Skin epidermis (tissue), 12 donors: ENCODE measurements around the gene PKNOX1.
A peak's percentile ranks its signal among the peaks of the same experiment; 100 is the strongest.
"Not testable (repeated sequence)": the region's sequence is repeated elsewhere in the genome, so short reads cannot be mapped to it uniquely, and the experiment has no call there.

Experiments
- H3K27ac ChIP-seq, 21 experiments: fragments of 200-600 bp; sonication (generic) in 11 of 21; one replicate each; pipeline ENCODE4 v1.5.0; 2020; ENCODE audit warnings: mild to moderate bottlenecking in 3 of 21, inconsistent platforms in 2 of 21, moderate library complexity in 2 of 21
- H3K4me3 ChIP-seq, 7 experiments: fragments of 200-600 bp; sonication (generic) in 2 of 7; one replicate each; pipeline ENCODE4 v1.5.0; 2020; ENCODE audit warnings: inconsistent platforms in 2 of 7, mild to moderate bottlenecking in 2 of 7, moderate library complexity in 1 of 7

The PKNOX1 gene

DNA sequence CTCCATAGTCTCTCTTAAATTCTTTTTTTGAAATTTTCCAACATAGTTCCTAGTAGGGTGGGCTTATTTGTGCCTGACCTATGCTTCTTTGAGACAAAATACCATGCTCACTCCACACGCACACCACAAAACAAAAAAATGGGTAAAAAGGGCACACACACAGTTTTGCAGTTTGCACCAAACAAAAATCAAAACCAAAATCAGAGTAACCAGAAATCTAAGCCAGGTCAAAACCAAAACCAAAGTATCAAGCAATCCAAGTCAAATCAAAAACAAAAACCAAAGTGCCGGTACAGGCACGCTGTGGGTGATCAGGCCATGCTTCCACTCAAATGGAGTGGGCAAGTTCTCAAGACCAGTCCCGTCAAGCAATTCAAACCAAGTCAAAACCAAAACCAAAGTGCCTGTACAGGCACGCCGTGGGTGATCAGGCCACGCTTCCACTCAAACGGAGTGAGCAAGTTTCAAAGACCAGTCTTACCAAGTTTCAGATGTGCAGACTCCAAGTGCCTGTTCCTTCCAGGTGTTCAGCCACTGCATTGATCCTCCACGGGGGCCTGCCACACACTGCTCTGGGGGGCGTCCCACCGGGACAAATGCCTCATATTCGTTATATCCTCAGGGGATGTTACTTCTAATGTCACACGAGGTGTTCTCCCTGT is 25.1 kb upstream of the PKNOX1 start:
- H3K4me3 ChIP-seq: not testable (repeated sequence)
- peak overlapping the region in 8 of 21 experiments; percentile 9 to 79 (median 36) for H3K27ac ChIP-seq

DNA sequence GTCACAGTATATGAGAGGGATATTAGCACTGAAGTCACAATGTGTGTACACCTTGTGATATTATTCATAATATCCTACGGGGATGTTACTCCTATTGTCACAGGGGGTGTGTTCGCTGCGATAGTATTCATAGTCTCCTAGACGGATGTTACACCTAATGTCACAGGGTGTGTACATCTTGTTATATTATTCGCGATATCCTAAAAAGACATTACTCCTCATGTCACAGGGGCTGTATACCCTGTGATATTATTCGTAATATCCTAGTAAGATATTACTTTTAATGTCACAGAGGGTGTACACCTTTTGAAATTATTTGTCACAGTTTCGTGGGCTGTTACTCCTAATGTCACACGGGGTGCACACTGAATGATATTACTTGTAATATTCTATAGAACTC is 23.2 kb upstream of the PKNOX1 start:
- not testable (repeated sequence) for H3K4me3 ChIP-seq, H3K27ac ChIP-seq

DNA sequence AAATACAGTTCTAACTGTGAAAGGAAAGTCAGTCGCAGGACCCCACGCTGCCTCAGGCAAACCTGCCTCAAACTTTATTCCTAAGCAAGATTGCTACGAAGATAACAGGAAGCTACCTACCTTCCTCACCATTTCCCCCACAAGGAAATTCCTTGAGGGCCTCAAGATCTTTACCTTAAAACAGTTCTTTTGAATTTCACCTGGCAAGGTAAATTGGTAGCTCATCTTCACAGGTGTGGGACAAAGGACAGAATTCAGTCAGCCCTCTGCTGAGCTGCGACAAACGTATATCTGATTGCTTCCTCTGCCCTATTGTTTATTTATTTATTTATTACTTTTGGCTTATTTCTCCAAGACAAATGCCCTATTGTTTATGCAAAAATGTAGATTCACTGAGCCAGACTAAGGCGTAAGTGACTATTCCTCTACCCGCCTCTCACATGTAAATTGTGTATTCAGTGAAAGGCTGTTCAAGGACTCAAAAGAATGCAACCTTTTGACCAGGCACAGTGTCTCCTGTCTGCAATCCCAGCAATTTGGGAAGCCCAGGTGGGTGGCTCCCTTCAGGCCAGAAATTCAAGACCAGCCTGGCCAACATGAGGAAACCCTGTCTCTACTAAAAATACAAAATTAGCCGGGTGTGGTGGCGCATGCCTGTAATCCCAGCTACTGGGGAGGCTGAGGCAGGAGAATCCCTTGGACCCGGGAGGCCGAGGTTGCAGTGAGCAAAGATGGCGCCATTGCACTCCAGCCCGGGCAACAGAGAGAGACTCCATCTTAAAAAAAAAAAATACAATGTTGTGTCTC is 17.3 kb upstream of the PKNOX1 start:
- no peak overlapping the region for H3K4me3 ChIP-seq
- H3K27ac ChIP-seq: peak overlapping the region in 2 of 21 experiments; percentile 6 to 29

DNA sequence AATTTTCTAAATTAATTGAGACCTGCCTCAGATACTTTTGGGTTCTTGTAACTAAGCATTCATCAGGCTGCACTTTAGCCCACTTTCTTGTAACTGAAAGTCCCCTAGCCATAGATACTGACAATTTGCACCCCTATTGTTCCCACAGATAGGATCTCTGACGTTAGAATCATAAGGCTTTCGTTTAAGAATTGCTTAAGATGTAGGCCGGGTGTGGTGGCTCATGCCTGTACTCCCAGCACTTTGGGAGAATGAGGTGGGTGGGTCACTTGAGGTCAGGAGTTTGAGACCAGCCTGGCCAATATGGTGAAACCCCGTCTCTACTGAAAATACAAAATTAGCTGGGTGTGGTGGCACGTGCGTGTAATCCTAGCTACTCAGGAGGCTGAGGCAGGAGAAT is 16.2 kb upstream of the PKNOX1 start:
- H3K27ac ChIP-seq, H3K4me3 ChIP-seq: not testable (repeated sequence)

DNA sequence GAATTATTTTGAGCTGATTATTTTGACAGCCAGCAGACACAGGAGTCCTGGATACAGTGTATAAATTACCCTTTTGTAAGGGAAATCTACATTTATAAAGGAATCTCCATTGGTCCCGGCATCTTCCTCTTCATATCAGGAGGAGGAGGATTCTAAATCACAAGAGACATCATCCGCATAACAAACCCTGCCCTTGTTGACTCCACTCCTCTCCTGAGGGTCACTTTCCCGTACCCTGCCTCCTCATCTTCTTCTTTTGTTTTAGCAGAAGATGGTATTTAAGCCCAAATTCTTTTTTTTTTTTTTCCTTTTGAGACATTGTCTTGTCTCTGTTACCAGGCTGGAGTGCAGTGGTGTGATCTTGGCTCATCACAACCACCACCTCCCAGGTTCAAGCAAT is 14.6 kb upstream of the PKNOX1 start:
- H3K27ac ChIP-seq: no peak overlapping the region
- H3K4me3 ChIP-seq: no peak overlapping the region

DNA sequence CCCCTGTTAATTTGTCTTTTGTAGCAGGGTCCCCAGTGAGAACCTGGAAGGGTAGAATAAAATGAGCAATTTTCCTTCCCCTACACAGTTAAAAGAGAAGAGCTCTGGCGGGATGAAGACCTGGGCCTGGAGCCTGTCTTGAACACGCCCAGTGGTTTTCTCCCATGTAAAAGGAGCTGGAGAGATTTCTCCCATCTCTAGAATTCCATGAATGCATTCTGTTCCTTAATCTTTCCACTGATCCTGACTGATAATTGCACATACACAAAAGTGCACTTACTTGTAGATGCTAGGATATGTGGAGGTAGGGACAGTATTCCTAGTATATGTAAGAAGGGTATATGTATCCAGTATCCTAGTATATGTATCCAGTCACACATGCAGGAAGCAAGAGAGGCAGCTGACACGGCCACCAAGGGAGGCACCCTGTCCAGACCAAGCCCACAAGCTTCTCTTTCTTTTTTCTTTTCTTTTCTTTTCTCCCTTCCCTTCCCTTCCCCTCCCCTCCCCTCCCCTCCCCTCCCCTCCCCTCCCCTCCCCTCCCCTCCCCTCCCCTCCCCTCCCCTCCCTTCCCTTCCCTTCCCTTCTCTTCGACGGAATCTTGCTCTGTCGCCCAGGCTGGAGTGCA is 11.9 kb upstream of the PKNOX1 start:
- no peak overlapping the region for H3K4me3 ChIP-seq
- no peak overlapping the region for H3K27ac ChIP-seq

DNA sequence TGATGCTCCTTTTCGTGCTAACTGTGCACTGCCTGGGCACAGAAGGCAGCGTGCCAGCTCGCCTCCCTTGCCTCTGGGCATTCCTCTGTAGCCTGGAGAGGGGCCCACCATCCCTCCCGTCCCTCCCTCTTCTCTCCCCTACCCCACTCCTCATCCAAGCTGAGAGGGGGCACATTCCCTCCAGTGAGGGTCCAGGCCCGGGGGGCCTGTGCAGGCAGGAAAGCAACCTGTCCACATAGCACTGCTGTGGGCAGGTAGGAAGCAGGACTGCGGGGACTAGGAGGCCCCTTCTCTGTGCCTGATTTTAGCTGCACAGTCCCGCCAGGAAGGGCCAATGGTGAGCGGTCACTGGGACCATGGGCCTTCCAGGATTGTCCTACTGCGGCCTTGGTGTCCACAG is 10.3 kb upstream of the PKNOX1 start:
- Histone ChIP-seq H3K27ac (no peak overlapping the region), H3K4me3 (no peak overlapping the region)

DNA sequence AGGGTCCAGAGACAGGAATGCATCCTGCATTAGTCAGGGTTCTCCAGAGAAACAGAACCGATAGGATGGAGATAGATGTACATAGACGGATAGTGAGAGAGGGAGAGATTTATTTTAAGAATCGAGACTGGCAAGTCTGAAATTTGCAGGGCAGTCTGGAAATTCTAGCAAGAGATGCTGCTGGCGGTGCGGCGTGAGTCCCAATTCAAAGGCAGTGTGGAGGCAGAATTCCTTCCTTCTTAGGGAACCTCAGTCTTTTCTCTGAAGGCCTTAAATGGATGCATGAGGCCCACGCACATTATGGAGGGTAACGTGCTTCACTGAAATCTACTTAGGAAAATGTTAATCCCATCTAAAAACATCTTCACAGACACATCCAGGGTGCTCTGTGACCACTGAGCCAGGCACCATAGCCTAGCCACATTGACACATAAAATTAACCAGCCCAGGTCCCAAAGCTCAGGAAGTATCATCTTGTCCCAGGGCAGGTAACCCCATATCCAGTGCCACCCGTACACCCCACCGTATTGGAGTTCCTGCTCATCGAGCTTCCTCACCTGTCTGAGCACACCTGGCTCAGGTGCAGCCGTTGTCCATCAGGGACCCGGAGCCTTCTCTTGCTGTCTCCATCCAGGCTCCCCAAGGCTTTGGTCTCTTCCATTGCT is 9.7 kb upstream of the PKNOX1 start:
- Histone ChIP-seq H3K27ac (no peak overlapping the region), H3K4me3 (no peak overlapping the region)

DNA sequence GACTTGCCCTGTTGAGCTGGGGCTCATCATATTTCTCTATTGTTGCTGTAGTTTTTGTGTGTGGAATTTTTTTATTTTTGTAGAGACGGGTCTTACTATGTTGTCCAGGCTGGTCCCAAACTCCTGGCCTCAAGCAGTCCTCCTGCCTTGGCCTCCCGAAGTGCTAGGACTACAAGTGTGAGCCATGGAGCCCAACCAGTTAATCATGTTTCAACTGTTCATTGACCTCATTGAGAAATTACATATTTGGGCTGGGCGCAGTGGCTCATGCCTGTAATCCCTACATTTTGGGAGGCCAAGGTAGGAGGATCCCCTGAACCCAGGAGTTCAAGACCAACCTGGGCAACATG is 9.2 kb upstream of the PKNOX1 start:
- no peak overlapping the region for H3K27ac ChIP-seq
- no peak overlapping the region for H3K4me3 ChIP-seq

DNA sequence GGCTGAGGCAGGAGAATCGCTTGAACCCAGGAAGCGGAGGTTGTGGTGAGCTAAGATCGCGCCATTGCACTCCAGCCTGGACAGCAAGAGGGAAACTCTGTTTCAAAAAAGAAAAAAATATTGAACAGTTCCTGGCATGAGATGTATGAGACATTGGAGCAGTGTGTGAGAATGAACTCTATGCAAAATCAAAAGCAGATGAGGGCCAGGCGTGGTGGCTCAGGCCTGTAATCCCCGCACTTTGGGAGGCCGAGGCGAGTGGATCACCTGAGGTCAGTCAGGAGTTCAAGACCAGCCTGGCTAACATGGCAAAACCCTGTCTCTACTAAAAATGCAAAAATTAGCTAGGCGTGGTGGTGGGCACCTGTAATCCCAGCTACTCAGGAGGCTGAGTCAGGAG is 6.7 kb upstream of the PKNOX1 start:
- H3K27ac ChIP-seq: not testable (repeated sequence)

DNA sequence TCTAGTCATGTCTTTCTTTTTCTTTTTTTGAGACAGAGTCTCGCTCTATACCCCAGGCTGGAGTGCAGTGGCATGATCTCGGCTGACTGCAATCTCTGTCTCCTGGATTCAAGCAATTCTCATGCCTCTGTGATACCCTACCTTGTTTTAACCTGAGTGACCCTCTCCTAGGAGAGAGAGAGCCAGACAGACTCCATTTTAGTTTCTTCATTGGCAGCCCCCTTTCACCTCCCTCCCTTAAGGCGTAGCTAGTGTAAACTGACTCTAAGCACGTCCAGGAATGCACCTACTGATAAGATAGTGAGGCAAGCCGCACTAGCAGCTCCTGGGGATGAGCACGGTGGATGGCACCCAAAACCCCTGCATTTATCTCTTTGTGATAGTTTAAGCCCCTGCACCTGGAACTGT is 5.2 kb upstream of the PKNOX1 start:
- no peak overlapping the region for H3K27ac ChIP-seq
- H3K4me3 ChIP-seq: no peak overlapping the region

More for the DNA sequence above, 6.7 kb upstream of the PKNOX1 start:
- H3K4me3 ChIP-seq: not testable (repeated sequence)

DNA sequence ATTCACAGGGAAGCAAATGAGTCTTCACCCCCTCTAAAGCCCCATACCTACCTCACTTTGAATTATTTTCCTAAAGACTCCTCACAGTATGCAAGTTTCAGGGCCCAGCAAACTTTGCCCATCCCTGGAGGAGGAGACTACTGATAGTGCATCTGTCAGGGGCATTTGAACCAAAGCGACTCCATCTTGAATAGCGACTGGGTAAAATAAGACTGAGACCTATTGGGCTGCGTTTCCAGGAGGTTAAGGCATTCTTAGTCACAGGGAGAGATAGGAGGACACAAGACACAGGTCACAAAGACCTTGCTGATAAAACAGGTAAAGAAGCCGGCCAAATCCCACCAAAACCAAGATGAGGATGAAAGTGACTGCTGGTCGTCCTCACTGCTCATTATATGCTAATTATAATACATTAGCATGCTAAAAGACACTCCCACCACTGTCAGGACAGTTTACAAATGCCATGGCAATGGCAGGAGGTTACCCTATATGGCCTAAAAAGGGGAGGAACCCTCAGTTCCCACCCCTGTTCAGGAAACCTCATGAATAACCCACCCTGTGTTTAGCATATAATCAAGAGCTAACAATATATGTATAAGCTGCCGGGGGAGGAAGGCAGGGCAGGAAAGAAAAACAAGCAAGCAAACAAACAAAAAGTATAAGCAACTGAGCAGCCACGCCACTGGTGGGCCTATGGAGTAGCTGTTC is 3.3 kb upstream of the PKNOX1 start:
- H3K27ac ChIP-seq: peak overlapping the region in 9 of 21 experiments; percentile 19 to 81 (median 71)
- no peak overlapping the region for H3K4me3 ChIP-seq

DNA sequence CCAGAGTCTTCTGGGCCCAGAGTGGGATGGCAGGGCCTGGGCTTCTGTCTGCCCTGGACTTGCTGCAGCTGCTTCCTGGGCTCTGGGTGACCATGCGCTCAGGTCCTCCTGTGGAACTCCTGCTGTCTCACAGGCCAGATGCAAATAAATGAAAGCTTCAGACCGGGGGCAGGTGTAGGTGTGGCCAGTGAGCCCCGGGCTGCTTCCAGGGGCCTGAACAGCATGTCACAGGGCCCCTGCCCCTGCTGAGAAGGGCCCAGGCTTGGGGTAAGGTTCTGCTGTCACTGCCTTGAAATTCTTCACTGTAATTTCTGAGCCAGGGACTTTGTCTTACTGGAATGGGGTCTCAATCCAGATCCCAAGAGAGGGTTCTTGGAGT is 2.5 kb upstream of the PKNOX1 start:
- H3K27ac ChIP-seq: peak overlapping the region in 18 of 21 experiments; percentile 4 to 81 (median 66)
- H3K4me3 ChIP-seq: no peak overlapping the region

DNA sequence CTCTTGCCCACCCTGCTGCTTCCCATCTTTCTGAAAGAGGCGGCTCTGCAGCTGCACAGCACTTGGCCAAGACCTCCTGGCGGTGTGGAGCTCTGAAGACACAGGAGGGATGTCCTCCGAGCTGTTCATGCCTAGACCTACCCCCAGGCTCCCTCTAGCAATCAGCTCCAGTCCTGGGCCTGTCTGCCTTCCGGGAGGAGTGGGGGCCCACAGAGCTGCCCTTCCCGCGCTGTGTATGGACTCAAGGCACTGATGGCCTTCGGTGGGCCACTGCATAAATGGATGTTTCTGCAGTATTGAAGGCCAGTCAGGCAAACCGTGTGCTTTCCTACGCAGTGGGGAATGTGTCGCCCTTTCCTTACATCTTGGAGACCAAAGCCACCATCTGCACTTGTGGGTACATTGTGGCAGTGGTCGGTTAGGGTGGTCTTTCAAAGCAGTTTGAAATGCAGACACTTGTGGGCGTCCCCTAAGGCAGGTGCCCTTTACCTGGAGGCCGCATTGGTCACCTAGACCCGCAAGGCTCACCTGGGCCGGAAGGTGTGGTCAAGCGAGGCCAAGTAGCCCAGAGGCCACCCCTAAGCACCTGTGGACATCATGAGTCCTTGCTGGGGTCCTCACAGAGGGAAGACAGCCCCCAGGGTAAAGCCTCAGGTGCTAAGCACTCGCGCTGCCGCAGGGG is 912 bp upstream of the PKNOX1 start:
- H3K27ac ChIP-seq: peak overlapping the region; percentile 35 to 98 (median 96)
- peak overlapping the region; percentile 19 to 67 (median 48) for H3K4me3 ChIP-seq

DNA sequence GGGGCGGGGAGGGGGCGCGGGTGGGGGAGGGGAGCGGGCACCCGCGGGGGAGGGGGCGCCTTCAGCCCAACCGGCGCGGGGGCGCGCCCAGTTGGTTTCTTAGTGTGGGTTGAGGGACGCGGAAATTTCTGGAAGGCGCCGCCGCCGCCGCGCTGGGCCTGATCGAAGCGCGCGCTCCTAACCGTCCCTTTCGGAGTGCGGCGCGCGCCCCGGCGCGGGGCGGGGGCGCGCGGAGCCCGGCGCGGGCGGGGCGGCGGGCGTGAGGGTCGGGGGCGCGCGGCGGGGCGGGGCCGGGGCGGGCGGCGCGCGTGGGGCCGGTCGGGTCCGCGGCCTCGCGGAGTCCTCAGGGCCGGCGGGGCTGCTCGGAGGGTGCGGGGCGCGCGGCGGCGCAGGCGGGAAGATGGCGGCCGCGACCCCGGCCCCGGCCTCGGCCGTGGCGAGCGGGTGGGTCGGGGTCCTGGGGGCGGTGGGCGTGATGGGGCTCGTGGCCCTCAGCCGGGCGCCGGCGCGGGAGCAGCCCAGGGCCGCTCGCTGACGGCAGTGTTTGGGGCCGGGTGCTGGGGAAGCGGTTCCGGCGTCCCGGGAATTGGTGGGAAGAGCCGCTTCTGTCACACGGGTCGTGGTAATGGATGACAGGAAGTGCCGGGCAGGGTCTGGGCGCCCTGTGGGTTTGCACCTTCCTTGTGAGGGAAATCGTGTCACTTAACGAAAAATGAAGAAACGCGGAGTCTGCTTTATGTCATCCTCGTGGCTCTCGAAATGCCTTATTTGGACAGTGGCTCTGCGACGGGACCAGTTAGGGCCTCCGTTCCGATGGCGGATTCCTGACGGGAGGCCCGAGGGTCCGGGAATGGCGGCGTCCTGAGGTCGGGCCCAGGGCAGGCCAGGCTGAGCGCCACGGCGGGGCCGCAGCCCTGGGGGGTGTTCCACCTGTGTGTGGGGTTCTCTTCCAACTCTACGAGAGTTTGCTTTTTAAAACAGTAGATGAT is 764 bp downstream of the PKNOX1 start:
- Histone ChIP-seq H3K27ac (peak overlapping the region; percentile 88 to 100 (median 97)), H3K4me3 (peak overlapping the region; percentile 61 to 75 (median 67))

DNA sequence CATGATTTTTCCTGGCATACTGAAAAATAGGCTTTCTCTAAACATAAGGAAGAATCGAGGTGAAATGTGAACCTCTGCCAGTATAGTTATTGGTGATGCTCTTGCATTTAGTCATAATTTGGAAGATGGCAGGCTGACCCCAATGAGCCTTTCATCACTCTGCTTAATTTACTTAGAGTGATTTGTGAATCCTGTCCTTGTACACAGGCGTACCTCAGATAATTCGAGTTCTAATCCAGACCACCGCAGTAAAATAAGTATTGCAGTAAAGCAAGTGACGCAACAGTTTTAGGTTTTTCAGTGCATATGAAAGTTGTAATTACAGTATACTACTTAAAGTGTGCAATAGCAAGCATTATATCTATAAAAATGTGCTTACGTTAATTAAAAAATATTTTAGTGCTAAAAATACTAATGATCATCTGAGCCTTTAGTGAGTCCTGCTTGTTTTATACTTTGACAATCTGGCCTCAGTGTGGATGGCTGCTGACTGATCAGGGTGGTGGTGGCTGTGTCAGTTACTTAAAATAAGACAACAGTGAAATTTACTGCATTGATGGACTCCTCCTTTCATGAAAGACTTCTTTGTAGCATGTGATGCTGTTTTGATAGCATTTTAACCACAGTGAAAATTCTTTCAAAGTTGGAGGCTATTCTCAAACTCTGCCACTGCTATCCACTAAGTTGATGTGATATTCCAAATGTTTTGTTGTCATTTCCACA is 1.7 kb downstream of the PKNOX1 start:
- peak overlapping the region in 20 of 21 experiments; percentile 78 to 100 (median 96) for H3K27ac ChIP-seq
- peak overlapping the region; percentile 61 to 75 (median 67) for H3K4me3 ChIP-seq
